ENCODE measurements around the gene PLEKHA7.
A peak's percentile ranks its signal among the peaks of the same experiment; 100 is the strongest.
"Not testable (repeated sequence)": the region's sequence is repeated elsewhere in the genome, so short reads cannot be mapped to it uniquely, and the experiment has no call there.

Gene PLEKHA7

GRCh38 chr11:16900491-16900890, 113.7 kb downstream of the PLEKHA7 start:
- in situ Hi-C loops (cut with HindIII; ENCODE audit: low pct_unique_long_range_greater_than_20kb, low sequenced_read_pairs) = no loop called here
- no peak for DNase-seq (ENCODE audit: low read depth in 1 of 2, low spot score in 1 of 2)
- TF ChIP-seq JUND (IDR thresholded peaks at IDR 0.05; ENCODE audit: low read depth) = no peak

- in situ Hi-C loops (cut with HindIII; ENCODE audit: low pct_unique_long_range_greater_than_20kb, low sequenced_read_pairs) = no loop called here
- TF ChIP-seq JUND (IDR thresholded peaks at IDR 0.05; ENCODE audit: low read depth) = no peak
- DNase-seq (ENCODE audit: low read depth in 1 of 2, low spot score in 1 of 2) = no peak
These were observed 114.4 kb downstream of the PLEKHA7 start for GRCh38 chr11:16899708-16900303.

GRCh38 chr11:16898274-16898985, 115.8 kb downstream of the PLEKHA7 start:
- in situ Hi-C loops (cut with HindIII; ENCODE audit: low pct_unique_long_range_greater_than_20kb, low sequenced_read_pairs) = no loop called here
- TF ChIP-seq JUND (IDR thresholded peaks at IDR 0.05; ENCODE audit: low read depth) = no peak
- DNase-seq (ENCODE audit: low read depth in 1 of 2, low spot score in 1 of 2) = no peak

GRCh38 chr11:16897470-16898061, 116.6 kb downstream of the PLEKHA7 start:
- no peak for DNase-seq (ENCODE audit: low read depth in 1 of 2, low spot score in 1 of 2)
- in situ Hi-C loops (cut with HindIII; ENCODE audit: low pct_unique_long_range_greater_than_20kb, low sequenced_read_pairs) = no loop called here
- no peak for TF ChIP-seq JUND (IDR thresholded peaks at IDR 0.05; ENCODE audit: low read depth)

- in situ Hi-C loops (cut with HindIII; ENCODE audit: low pct_unique_long_range_greater_than_20kb, low sequenced_read_pairs) = no loop called here
- no peak for TF ChIP-seq JUND (IDR thresholded peaks at IDR 0.05; ENCODE audit: low read depth)
- no peak for DNase-seq (ENCODE audit: low read depth in 1 of 2, low spot score in 1 of 2)
These were observed 117.3 kb downstream of the PLEKHA7 start for GRCh38 chr11:16896729-16897469.

- DNase-seq (ENCODE audit: low read depth in 1 of 2, low spot score in 1 of 2) = no peak
- in situ Hi-C loops (cut with HindIII; ENCODE audit: low pct_unique_long_range_greater_than_20kb, low sequenced_read_pairs) = no loop called here
- TF ChIP-seq JUND (IDR thresholded peaks at IDR 0.05; ENCODE audit: low read depth) = no peak
These were observed 118.9 kb downstream of the PLEKHA7 start for GRCh38 chr11:16895306-16895705.

GRCh38 chr11:16893456-16894066, 120.7 kb downstream of the PLEKHA7 start:
- no peak for TF ChIP-seq JUND (IDR thresholded peaks at IDR 0.05; ENCODE audit: low read depth)
- DNase-seq (ENCODE audit: low read depth in 1 of 2, low spot score in 1 of 2) = peak in 1 of 2 experiments; percentile 85
- in situ Hi-C loops (cut with HindIII; ENCODE audit: low pct_unique_long_range_greater_than_20kb, low sequenced_read_pairs) = no loop called here

GRCh38 chr11:16891964-16892363, 122.2 kb downstream of the PLEKHA7 start:
- TF ChIP-seq JUND (IDR thresholded peaks at IDR 0.05; ENCODE audit: low read depth) = no peak
- in situ Hi-C loops (cut with HindIII; ENCODE audit: low pct_unique_long_range_greater_than_20kb, low sequenced_read_pairs) = no loop called here

GRCh38 chr11:16891165-16891564, 123.0 kb downstream of the PLEKHA7 start:
- DNase-seq (ENCODE audit: low read depth in 1 of 2, low spot score in 1 of 2) = peak in 1 of 2 experiments; percentile 55
- in situ Hi-C loops (cut with HindIII; ENCODE audit: low pct_unique_long_range_greater_than_20kb, low sequenced_read_pairs) = no loop called here
- no peak for TF ChIP-seq JUND (IDR thresholded peaks at IDR 0.05; ENCODE audit: low read depth)

More at GRCh38 chr11:16891964-16892363, 122.2 kb downstream of the PLEKHA7 start:
- no peak for DNase-seq (ENCODE audit: low read depth in 1 of 2, low spot score in 1 of 2)

- 0 out of 2 replicates have a peak, but pooled peaks have one; percentile 18 for TF ChIP-seq JUND (IDR thresholded peaks at IDR 0.05; ENCODE audit: low read depth)
- DNase-seq (ENCODE audit: low read depth in 1 of 2, low spot score in 1 of 2) = no peak
- in situ Hi-C loops (cut with HindIII; ENCODE audit: low pct_unique_long_range_greater_than_20kb, low sequenced_read_pairs) = no loop called here
These were observed 123.8 kb downstream of the PLEKHA7 start for GRCh38 chr11:16890442-16890841.

GRCh38 chr11:16889905-16890304, 124.3 kb downstream of the PLEKHA7 start:
- no peak for TF ChIP-seq JUND (IDR thresholded peaks at IDR 0.05; ENCODE audit: low read depth)
- in situ Hi-C loops (cut with HindIII; ENCODE audit: low pct_unique_long_range_greater_than_20kb, low sequenced_read_pairs) = no loop called here
- no peak for DNase-seq (ENCODE audit: low read depth in 1 of 2, low spot score in 1 of 2)

- DNase-seq (ENCODE audit: low read depth in 1 of 2, low spot score in 1 of 2); in situ Hi-C loops (cut with HindIII; ENCODE audit: low pct_unique_long_range_greater_than_20kb, low sequenced_read_pairs): not testable (repeated sequence)
These were observed 125.2 kb downstream of the PLEKHA7 start for GRCh38 chr11:16889010-16889409.

GRCh38 chr11:16887887-16888286, 126.3 kb downstream of the PLEKHA7 start:
- DNase-seq (ENCODE audit: low read depth in 1 of 2, low spot score in 1 of 2); in situ Hi-C loops (cut with HindIII; ENCODE audit: low pct_unique_long_range_greater_than_20kb, low sequenced_read_pairs): not testable (repeated sequence)
